HG03460 (cell line): ENCODE measurements around the gene CD55.

Experiments used
- ATAC-seq: cut with Tn5 transposase; IDR thresholded peaks from one replicate; pipeline ENCODE4 v1.9.1; 2021; ENCODE audit not compliant: unreplicated experiment

The CD55 gene, protein sequence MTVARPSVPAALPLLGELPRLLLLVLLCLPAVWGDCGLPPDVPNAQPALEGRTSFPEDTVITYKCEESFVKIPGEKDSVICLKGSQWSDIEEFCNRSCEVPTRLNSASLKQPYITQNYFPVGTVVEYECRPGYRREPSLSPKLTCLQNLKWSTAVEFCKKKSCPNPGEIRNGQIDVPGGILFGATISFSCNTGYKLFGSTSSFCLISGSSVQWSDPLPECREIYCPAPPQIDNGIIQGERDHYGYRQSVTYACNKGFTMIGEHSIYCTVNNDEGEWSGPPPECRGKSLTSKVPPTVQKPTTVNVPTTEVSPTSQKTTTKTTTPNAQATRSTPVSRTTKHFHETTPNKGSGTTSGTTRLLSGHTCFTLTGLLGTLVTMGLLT

DNA sequence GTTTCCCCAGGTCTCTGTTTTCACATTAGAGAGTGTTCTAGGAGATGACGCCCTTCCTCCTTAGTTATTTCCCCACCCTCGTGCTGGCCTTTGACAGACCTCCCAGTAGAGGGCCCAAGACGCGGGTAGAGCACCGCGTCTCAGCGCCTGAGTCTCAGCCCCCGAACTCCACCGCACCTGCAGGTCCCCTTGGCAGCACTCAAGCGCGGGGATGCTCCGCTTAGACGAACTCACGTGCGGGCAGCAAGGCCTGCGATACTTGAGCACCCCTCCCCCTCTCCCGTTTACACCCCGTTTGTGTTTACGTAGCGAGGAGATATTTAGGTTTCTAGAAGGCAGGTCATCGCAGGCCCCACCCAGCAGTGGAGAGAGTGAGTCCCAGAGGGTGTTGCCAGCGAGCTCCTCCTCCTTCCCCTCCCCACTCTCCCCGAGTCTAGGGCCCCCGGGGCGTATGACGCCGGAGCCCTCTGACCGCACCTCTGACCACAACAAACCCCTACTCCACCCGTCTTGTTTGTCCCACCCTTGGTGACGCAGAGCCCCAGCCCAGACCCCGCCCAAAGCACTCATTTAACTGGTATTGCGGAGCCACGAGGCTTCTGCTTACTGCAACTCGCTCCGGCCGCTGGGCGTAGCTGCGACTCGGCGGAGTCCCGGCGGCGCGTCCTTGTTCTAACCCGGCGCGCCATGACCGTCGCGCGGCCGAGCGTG lies at the start of gene CD55:
CD55 (plus strand) TSS at position 600 of the 711 bp plus-strand sequence; CDS start at position 688, 88 bp downstream.
- peak; percentile 91 for ATAC-seq

DNA sequence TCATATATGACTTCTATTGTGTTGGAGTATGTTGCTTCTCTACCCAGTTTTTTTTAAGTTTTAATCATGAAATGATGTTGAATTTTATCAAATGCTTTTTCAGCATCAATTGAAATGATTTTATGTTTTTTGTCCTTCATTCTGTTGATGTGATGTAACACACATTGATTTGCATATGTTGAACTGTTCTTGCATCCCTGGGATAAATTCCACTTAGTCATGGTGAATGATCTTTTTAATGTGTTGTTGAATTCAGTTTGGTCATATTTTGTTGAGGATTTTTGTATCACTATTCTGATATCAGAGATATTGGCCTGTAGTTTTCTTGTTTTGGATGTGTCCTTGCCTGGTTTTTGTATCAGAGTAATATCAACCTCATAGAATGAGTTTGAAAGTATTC lies 46.6 kb upstream of the CD55 start:
- ATAC-seq: no peak

DNA sequence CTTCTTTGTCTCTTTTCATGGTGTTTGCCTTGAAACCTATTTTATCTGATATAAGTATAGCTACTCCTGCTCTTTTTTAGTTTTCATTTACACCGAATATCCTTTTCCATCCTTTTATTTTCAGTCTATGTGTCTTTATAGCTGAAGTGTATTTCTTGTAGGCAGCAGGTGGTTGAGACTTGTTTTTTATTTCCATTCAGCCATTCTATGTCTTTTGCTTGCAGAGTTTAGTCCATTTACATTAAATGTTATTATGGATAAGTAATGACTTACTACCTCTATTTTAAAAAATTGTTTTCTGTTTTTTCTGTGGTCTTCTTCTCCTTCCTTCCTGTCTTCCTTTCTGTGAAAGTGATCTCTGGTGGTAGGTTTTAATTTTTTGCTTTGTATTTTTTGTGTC lies 45.0 kb upstream of the CD55 start:
- ATAC-seq: no peak

DNA sequence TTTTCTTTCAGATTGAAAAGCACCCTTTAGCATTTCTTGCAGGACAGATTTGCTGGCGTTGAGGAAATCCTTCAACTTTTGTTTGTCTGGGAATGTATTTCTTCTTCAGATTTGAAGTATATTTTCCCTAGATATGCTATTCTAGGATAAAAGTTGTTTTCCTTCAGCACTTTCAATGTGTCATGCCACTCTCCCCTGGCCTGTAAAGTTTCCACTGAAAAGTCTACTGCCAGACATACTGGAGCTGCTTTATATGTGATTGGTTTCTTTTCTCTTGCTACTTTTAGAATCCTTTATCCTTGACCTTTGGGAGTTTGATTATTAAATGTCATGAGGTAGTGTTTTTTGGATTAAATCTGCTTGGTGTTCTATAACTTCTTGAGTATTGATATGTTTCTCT lies 44.2 kb upstream of the CD55 start:
- ATAC-seq: no peak

DNA sequence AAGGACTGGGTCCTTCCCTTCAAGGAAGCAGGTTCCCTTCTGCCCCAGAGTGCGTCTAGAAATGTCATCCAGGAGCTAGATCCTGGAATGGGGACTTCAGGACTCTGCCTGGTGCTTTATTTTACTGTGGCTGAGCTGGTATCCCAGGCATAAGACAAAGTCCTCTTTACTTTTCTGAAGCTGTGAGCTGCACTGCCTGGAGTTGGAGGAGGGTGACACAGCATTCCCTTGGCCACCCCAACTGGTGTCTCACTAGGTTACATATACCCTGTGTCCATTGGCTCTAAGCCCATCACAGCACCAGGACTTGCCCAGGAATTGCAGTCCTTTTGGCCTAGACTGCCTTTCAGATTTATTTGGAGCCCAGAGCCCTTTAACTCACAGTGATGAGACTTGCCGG lies 41.8 kb upstream of the CD55 start:
- no peak for ATAC-seq

DNA sequence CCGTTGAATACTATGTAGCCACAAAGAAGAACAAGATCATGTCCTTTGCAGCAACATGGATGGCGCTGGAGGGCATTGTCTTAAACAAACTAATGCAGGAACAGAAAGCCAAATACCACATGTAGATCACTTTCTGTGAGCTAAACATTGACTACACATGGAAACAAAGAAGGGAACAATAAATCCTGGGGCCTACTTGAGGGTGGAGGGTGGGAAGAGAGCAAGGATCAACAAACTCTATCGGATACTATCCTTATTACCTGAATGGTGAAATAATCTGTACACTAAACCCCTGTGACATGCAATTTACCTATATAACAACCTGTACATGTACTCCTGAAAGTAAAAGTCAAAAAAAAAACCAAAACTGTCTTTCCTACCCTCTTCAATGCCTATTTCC lies 40.8 kb upstream of the CD55 start:
- ATAC-seq: no peak

DNA sequence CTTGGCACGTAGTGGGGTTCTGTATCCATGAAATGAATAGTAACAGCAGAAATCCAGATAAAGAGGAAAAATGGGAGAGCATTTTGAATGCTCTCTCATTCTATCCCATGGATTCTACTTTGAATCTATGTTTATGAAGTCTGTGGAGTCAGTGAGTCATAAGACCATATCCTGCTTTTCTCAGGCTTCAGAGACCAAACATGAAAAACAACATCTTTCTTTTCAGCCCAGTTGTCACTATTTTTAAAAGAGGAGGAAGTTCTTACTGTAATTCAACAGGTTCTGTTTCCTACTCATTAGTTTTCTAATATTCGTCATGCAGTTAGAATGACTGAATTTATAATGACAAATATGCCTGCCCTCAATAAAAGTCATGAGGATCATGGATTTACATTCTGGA lies 39.4 kb upstream of the CD55 start:
- no peak for ATAC-seq

DNA sequence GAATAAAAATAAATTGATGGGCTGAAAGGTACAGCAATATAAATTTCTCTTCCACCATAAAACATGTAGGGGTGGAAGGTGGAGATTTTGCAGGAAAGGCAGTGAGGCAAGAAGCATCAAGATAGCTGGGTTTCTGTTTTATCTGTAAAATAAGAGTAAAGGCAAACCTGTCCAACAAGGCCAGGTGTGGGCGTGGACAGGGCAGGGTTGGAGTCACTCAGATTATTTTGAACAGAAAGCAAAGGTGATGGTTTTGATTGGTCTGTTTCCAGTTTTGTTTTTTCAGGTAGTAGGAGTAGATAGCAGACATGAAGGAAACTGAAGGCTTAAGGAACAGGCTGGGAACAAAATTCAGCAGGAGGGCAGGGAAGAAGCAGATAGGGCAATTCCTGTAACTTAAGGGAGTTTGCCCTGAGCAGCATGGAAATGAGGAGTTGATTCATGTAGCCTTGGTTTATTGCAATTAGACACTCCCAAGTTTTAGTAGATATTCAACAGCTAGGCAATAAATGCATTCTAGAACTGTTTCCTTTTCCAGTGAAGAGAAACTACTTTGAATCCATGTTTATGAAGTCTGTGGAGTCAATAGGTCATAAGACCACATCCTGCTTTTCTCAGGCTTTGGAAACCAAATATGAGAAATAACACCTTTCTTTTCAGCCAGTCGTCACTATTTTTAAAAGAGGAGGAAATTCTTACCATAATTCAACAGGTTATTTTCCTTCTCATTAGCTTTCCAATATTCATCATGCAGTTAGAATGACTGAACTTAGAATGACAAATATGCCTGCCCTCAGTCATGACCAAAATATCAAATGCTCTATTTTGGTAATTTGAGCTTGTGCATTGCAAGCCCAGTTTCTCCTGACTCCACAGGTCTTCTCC lies 38.7 kb upstream of the CD55 start:
- no peak for ATAC-seq

DNA sequence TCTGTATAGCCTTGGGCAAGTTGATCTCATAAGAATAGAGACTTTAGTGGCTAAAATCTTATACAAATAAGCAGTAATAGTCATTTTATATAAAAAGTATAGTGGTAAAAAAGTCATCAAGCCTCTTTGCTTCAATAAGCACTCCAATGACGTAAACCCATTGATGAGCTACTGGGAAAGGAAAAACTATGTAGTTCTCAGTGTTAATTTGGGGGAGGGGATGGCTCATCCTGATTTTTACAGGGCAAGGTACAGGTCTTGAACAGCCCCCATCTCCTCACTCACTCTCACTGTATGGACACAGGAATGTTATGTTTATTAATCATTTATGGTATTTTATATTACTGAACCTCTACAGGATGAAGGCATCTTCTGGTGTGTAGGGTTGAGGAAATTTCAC lies 38.1 kb upstream of the CD55 start:
- no peak for ATAC-seq

DNA sequence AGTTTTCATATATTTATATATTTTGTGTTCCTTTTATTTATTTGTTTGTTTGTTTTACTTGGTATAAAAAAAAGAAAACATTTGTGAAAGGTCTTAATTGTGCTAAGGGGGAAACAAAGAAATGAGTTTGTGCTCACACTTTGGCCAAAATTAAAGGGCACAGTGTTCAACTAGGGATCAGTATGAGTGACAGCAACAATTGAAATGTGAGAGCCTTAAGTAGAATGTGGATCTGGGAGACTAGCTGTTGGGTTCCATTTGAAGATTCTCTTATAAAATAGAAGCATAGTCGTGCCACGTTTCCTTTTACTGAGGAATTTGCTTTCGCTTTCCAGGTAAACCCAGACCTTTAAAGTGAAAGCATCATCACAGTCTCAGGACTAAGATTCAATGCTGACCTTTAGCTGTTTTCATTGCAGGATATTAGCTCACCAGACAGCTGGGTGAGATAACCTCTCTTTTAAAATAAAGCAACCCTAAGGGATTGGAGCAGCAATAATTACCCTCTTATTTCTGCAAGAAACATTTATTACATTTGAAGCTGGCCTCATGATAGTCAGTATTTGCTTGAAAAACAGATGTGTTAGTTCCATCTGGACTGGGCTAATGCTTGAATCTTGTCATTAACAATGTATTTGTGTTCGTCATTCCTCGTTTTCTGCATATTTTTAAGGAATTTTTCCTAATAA lies 37.1 kb upstream of the CD55 start:
- ATAC-seq: no peak

DNA sequence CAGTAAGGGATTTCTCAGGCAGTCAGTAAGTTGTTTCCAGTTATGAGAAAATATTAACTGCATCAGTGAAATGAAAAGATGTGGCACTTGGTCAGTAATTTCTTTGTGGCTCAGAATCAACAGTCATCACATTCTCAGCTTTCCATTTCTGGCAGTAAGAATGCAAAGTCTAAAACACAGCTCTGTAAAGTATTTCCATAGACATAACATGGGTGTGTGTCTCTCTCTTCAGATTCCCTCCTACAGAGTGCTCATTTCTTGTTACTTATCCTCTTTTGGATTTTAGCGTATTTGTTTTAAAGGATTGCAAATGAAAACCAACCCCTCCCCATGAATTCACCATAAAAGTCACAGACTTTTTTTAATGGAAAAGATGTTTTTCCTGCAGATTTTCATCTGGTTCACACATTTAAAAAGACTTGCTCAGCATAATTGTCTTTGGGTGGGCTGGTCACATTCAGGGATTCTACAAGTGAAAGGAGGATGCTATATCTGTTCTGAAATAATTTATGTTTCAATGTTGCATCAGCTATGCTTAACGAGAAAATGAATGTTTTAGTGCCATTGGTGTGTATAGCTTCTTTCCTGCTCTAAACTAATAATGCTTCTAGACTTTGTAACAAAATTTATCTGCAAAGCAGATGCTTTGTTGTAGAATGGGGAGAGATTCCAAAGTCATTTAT lies 34.6 kb upstream of the CD55 start:
- ATAC-seq: no peak

DNA sequence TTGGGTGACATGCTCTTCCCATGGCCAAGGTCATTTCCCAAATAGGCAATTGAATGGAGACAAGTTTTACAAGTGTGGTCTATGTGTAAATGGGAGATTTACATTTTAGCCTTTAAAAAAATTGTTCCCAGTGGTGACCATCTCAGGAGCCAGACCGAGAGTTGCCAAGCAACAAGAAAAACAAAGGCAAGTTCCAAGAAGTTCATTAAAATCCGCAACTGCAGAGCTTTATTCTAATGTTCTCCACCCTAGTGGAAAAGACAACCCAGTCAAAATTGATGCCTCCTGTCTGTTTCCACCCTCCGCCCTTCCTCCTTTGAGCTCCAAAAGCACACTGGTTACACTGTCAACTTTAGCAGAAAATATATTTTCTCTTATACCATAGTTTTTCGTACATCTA lies 33.2 kb upstream of the CD55 start:
- ATAC-seq: no peak

DNA sequence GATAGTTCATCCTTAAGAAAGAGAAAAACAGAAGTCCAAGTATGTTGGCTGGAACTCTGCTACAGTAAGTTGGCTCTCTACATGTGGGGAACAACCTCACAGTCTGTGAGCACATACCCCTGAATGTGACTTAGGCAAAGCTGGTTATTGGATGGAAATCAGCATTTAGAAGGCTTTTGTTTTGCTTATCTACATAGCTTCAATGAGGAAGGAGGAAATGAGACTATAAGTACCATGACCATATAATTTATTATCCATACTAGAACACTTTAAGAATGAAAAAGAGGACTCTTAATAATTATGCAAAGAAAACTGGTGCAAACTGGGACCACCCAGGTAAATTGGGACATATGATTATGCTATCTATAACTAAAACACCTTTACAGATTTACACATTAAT lies 31.7 kb upstream of the CD55 start:
- no peak for ATAC-seq

DNA sequence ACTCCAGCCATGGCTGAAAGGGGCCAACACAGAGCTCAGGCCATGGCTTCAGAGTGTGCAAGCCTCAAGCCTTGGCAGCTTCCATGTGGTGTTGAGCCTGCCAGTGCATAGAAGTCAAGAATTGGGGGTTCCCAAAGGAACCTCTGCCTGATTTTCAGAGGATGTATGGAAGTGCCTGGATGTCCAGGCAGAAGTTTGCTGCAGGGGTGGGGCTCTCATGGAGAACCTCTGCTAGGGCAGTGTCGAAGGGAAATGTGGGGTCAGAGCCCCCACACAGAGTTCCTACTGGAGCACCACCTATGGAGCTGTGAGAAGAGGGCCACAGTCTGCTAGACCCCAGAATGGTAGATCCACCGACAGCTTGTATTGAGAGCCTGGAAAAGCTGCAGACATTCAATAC lies 29.8 kb upstream of the CD55 start:
- no peak for ATAC-seq

DNA sequence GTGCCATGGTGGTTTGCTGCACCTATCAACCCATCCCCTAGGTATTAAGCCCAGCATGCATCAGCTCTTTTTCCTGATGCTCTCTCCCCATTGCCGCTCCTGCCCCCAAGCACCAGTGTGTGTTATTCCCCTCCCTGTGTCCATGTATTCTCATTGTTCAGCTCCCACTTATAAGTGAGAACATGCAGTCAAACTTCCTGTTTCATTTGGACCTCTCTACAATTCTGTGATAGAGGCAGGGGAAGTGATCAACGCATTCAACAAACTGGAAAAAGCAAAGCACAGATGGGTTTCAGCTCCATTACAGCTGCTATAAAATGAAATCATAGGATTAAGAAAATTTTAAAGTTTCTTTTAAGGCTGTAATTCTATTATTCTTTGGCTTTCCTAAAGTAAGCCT lies 23.3 kb upstream of the CD55 start:
- ATAC-seq: no peak

DNA sequence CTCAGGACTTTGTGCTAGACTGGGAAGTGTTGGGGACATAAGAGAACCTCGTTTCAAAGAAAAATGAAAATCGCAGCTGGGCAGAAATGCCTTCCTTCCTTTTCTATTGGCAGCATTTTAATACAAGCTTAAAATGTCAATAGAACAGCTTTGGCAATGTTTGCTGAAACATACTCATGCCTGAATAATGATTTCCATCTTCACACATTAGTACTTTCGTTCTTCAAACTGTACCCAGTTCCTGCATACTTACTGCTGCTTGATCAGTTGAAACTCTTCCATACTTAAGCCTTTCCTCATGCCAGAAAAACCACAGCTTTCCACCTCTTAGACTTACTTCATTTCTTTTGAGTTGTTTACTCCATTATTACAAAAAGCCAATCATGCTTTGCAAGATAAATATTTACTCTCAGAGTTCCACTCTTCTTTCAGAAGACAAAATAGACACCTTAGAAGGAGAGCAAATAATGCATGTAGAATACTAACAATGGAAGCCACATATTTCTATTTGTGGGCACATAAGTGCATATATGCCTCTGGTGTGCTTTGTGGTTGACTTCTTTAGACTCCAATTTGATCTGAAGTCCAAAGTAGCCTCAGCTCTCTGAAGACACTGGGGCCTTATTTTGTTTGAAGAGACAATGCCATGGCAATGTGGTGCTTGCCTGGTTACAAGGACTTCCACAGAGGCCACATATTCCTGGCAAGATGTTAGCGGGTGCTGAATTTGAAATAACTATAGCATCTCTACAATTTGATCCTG lies 22.7 kb upstream of the CD55 start:
- no peak for ATAC-seq

DNA sequence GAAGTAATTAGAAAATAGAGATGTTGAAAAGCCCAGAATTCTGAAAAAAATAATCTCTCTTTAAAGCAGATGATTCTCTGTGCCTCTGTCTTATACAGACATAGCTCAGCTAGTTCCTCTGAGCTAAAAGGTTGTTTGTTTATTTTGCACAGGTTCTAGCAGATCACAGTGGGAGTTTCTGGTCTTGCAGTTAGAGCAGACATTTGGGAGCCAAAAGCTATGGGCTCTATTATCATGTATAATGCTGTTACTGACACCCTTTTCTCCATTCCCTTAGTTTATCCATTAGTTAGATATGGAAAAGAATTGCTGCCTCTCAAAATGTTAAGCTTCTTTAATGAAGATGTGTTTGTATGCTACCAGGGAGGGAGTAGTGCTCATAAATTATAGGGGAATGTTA lies 20.5 kb upstream of the CD55 start:
- ATAC-seq: no peak

DNA sequence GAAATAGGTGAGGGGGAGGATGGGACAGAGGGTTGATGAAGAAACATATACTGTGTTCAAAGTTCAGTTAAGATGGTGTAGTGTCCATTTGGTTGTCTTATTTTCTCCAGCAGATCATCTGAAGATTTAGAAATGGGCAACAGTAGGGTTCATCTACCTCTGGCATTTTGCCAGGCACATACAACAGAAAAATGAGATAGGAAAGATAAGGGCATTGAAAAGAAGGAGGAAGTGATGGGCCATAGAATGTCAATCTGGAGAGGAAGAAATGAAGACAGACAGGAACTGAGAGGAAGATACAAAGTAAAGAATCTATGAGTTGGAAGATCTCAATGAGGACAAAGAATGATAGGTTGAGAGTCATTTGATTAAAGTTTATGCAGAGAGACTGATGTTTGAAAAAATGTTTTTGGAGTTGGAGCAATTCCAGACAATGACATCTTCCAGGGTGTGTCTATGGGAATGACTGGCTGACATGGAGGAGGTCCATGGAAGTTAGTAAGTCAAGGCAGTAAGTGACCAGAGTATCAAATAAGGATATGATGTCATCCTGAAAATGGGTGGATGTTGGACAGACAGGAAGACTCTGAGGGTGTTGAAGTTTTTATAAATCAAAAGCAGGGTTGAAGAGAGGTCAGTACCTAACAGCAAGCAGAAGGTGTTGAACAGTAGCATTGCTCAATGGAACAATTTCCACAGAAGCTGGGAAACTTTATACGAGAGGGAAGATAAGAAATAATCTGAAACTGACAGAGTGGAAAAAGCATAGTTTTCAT lies 18.7 kb upstream of the CD55 start:
- ATAC-seq: no peak
